ENCODE results near the gene SCAMP2. TPM values are rescaled to one million over a fixed set of nuclear protein-coding genes. Genes with fewer than 3 reads are reported as not detected.

SCAMP2 gene
- total RNA-seq, 3 donors from 2014 or later = 49.5 to 71.4 (median 69.4) TPM

DNA sequence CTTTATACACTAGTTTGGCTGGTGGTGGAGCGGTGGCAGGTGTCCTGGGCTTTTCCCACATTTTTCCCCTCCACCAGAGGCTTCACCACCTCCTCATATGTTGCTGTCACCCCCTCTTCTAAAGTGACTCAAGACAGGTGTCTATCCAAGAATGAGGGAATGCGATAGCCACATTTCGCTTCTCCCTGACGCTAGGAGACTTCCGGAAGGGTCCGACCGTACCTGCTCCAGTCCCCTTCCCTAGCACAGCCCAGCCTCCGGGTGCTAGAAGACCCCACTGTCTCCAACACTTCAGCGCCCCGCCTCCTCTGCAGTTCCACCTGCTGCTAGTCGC lies 496 bp downstream of the SCAMP2 start:
- H3K9me3 ChIP-seq = no peaks in the 10 kb centered on the region
- no peaks in the 10 kb centered on the region for H3K27me3 ChIP-seq
- H3K4me1 ChIP-seq = peaks cover 0 to 32% of the 10 kb centered on the region in 2 donors
- no peak for DNase-seq (ENCODE audit: low spot score in 2 of 2)
- intact Hi-C loops (cut with DNase I; ENCODE audit: low total_unique reads) = no loop called here
- TF ChIP-seq CTCF (IDR thresholded peaks at IDR 0.05) (no peak), POLR2AphosphoS5 (IDR thresholded peaks at IDR 0.05) (no peak), POLR2A (IDR thresholded peaks at IDR 0.05) (no peak)
- peak overlapping the region; percentile 91 to 97 for H3K27ac ChIP-seq
- no peaks in the 10 kb centered on the region for H3K36me3 ChIP-seq
- H3K4me3 ChIP-seq = peak overlapping the region; percentile 64 to 94 (median 64)

DNA sequence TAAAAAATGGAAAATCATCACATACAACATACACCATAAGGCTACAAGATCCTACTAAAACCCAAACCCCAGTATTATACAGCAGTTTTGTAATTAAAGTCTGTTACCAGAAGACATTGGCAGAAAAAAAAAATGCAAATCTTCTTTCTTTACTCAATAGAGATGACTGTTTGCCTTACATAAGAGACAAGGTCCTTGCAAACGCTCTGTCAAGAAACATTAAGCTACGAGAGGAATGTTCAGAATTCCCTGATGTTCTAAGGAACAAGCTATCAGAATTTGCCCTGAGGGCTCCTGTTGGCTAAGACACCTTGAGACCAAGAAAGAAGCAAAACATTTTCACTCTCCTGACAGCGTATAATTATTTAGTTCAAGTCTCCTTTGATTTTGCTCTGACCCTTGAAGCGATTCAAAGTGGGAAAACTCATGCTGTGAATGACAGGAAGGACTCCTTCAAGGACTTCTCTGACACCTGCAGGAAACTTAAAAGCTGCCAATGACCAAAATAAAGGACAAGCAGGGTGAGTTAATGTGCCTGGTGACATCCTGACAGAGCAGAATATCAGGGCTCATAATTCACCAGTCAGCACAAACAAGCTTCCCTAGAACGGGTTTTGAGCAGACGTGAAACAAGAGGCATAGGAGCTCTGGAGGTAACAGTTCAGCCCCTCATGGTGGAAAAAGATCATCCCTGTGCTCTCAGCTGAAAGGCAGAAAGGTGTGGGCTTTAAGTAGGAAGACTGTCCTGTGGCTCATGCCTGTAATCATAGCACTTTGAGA lies 2.5 kb downstream of the SCAMP2 start:
- TF ChIP-seq POLR2A (IDR thresholded peaks at IDR 0.05) (no peak), CTCF (IDR thresholded peaks at IDR 0.05) (no peak), POLR2AphosphoS5 (IDR thresholded peaks at IDR 0.05) (no peak)
- H3K9me3 ChIP-seq = no peaks in the 10 kb centered on the region
- intact Hi-C loops (cut with DNase I; ENCODE audit: low total_unique reads) = no loop called here
- no peaks in the 10 kb centered on the region for H3K36me3 ChIP-seq
- DNase-seq (ENCODE audit: low spot score in 2 of 2) = peak in 1 of 2 donors; percentile 69
- peaks cover 0 to 38% of the 10 kb centered on the region in 2 donors for H3K4me1 ChIP-seq
- H3K4me3 ChIP-seq = peak overlapping the region in 2 of 3 donors; percentile 23 to 27
- no peaks in the 10 kb centered on the region for H3K27me3 ChIP-seq
- H3K27ac ChIP-seq = peak overlapping the region; percentile 79 to 82

DNA sequence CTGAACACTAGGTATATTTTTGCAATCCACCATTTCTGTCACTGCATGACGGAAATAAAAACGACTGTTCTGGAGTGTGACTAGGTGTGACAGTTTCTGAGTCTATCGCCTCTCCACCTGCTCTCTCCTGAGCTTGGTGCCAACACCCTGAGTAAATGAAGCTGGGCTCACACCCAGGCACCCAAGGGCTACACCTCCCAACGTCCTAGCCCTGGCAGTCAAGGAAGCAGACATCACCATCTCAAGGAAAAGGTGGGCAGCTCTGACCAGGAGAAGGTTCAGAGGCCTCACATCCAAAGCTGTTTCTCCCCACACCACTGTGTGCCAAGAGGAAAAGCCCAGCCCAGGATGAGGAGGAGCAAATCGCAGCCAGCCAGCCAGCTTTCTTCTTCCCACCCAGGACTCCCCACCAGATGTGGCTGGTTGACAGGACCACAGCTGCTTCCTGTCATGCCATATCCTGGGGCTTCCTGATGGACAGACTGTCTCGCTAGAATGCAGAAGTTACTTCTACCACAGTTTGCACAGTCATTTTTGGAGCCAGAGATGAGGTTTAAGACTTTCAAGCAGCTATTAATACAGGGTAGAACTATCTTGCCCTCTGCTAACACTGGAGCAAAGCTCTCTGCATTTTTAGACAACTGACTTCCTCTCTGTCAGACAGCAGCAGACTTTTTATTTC lies 3.3 kb downstream of the SCAMP2 start:
- H3K27me3 ChIP-seq = no peaks in the 10 kb centered on the region
- H3K4me3 ChIP-seq = peak overlapping the region in 1 of 3 donors; percentile 23
- H3K27ac ChIP-seq = peak overlapping the region; percentile 79 to 82
- intact Hi-C loops (cut with DNase I; ENCODE audit: low total_unique reads) = no loop called here
- TF ChIP-seq CTCF (IDR thresholded peaks at IDR 0.05) (no peak), POLR2AphosphoS5 (IDR thresholded peaks at IDR 0.05) (no peak), POLR2A (IDR thresholded peaks at IDR 0.05) (no peak)
- no peaks in the 10 kb centered on the region for H3K9me3 ChIP-seq
- peak in 1 of 2 donors; percentile 56 for DNase-seq (ENCODE audit: low spot score in 2 of 2)
- H3K4me1 ChIP-seq = peaks cover 0 to 38% of the 10 kb centered on the region in 2 donors
- no peaks in the 10 kb centered on the region for H3K36me3 ChIP-seq

DNA sequence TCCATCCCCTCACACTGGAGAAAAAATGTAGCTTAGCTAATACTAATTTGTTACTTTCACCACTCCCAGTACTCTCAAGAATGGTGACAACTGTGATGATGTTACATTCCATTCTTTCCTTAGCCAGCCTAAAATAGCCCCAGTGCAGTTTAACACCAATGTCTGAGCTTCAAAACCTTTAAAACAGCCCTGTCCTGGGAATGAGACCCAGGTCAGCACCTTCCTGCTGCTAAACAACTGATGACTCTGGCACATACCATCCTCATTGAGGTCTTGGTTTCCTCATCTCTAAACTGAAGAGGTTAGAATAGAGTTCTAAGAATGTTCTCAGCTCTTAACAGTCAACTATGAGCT lies 3.8 kb downstream of the SCAMP2 start:
- Histone ChIP-seq H3K4me3 (peak overlapping the region in 1 of 3 donors; percentile 23), H3K36me3 (no peaks in the 10 kb centered on the region), H3K9me3 (no peaks in the 10 kb centered on the region), H3K27me3 (no peaks in the 10 kb centered on the region), H3K4me1 (peaks cover 0 to 38% of the 10 kb centered on the region in 2 donors), H3K27ac (peak overlapping the region; percentile 79 to 82)
- no peak for DNase-seq (ENCODE audit: low spot score in 2 of 2)
- no peak for TF ChIP-seq CTCF (IDR thresholded peaks at IDR 0.05)
- no peak for TF ChIP-seq POLR2AphosphoS5 (IDR thresholded peaks at IDR 0.05)
- no peak for TF ChIP-seq POLR2A (IDR thresholded peaks at IDR 0.05)
- intact Hi-C loops (cut with DNase I; ENCODE audit: low total_unique reads) = no loop called here

DNA sequence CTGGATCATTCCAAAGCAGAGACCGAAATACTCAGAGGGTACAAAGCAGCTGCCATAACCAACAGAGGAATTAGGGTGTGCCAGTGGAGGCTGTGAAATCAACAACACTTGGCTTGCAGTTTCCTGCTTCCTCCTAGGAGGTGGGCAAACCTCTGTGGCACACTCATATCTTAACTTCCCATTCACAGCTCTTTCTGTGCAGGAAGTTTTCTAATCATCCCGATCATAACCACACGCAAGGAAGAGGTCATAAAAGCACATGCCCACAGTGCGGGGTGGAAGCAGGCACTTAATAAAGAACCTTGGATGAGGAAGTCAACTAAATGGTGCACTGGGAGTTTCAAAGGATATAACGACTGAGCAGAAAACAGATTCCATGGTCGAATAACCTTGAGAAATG lies 5.1 kb downstream of the SCAMP2 start:
- intact Hi-C loops (cut with DNase I; ENCODE audit: low total_unique reads) = no loop called here
- TF ChIP-seq CTCF (IDR thresholded peaks at IDR 0.05) = no peak
- Histone ChIP-seq H3K27ac (peak overlapping the region; percentile 61 to 79), H3K27me3 (no peaks in the 10 kb centered on the region), H3K36me3 (no peaks in the 10 kb centered on the region), H3K9me3 (no peaks in the 10 kb centered on the region), H3K4me3 (no peak overlapping the region), H3K4me1 (peaks cover 0 to 38% of the 10 kb centered on the region in 2 donors)
- DNase-seq (ENCODE audit: low spot score in 2 of 2) = peak in 1 of 2 donors; percentile 18
